ENCODE results near the gene TCAP. TPM values are rescaled to one million over a fixed set of nuclear protein-coding genes. Genes with fewer than 3 reads are reported as not detected.

TCAP gene
- total RNA-seq, 1 donor from 2014 or later: 0.19 TPM

DNA sequence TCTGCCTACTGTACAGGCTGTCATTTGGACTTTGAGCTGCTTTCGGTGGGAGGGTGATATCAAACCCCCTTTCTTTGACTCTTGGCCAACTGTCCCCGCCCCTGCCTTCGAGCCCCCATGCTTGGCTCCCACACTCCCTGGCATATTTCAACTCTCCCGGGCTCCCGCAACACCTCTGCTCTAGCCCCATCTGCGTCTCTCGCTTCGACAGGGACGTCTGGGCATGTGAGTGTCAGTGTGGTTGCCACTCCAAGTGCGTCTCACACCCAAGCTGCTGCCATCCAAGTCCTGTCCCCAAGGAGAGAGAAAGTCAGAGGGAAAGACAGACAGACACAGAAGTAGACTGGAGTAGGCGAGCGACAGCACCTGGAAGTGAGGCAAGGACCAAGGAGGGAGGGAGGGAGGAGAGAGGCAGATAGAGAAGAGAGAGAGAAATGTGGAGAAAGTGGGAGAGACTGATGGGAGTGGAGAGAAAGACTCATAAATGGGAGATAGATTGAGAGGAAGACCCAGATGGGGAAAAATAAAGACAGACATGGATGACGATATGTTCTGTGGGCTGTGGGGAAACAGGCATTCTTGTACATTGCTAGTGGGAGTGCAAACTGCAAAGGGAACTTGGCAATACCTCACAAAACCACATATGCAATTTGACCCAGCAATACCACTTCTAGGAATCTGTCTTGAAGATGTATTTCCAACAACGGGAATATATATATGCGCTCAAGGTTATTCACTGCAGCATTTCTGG is 16.4 kb upstream of the TCAP start:
- no peak overlapping the region for H3K27ac ChIP-seq

DNA sequence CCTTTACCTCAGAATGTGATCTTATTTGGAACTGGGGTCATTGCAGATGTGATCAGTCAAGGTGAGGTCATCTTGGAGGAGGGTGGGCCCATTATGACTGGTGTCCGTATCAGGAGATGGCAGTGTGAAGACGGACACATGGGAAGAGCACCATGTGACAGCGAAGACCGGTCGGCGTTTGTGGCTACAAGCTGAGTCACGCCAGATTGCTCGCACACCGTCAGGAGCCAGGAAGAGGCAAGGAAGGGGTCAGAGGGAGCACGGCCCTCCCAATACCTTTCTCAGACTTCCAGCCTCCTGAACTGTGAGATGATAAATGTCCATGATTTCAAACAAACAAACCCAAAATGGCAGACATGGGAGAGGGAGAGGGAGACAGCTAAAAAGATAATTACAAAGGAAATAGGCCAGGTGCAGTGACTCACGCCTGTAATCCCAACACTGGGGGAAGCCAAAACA is 15.0 kb upstream of the TCAP start:
- Histone ChIP-seq H4K20me1 (ENCODE audit: low read depth) (peaks cover 25% of the 10 kb centered on the region), H2AFZ (replicated peaks) (no peak overlapping the region), H3K79me2 (ENCODE audit: low read depth) (peaks cover 33% of the 10 kb centered on the region), H3K36me3 (no peaks in the 10 kb centered on the region), H3K9ac (no peak overlapping the region), H3F3A (ENCODE audit: low read depth) (peaks cover 27% of the 10 kb centered on the region), H3K9me3 (ENCODE audit: low read depth) (no peaks in the 10 kb centered on the region), H3K4me3 (no peak overlapping the region), H3K27ac (no peak overlapping the region), H3K27me3 (no peaks in the 10 kb centered on the region), H3K4me1 (peaks cover 31% of the 10 kb centered on the region), H3K4me2 (no peak overlapping the region)
- DNase-seq (ENCODE audit: low spot score): no peak
- TF ChIP-seq CTCF (IDR thresholded peaks at IDR 0.05): no peak
- TF ChIP-seq EZH2phosphoT487 (IDR thresholded peaks at IDR 0.05): no peak
- TF ChIP-seq EZH2 (IDR thresholded peaks at IDR 0.05): no peak
- peak overlapping the region; percentile 17 for H3K4me3 Mint-ChIP-seq
- H3K9me3 Mint-ChIP-seq: no peaks in the 10 kb centered on the region
- peaks cover 52% of the 10 kb centered on the region for H3K4me1 Mint-ChIP-seq
- H3K27ac Mint-ChIP-seq: peak overlapping the region; percentile 24
- H3K36me3 Mint-ChIP-seq: peaks cover 12% of the 10 kb centered on the region
- no peaks in the 10 kb centered on the region for H3K27me3 Mint-ChIP-seq (ENCODE audit: insufficient read depth, low read depth)

More for the DNA sequence above, 16.4 kb upstream of the TCAP start:
- H3K4me3 Mint-ChIP-seq: no peak overlapping the region
- Histone ChIP-seq H3K4me1 (peaks cover 34% of the 10 kb centered on the region), H2AFZ (replicated peaks) (no peak overlapping the region), H3K79me2 (ENCODE audit: low read depth) (peaks cover 32% of the 10 kb centered on the region), H4K20me1 (ENCODE audit: low read depth) (peaks cover 30% of the 10 kb centered on the region), H3K9ac (no peak overlapping the region), H3K4me2 (no peak overlapping the region), H3K36me3 (no peaks in the 10 kb centered on the region), H3K9me3 (ENCODE audit: low read depth) (no peaks in the 10 kb centered on the region), H3K27me3 (no peaks in the 10 kb centered on the region), H3F3A (ENCODE audit: low read depth) (peaks cover 36% of the 10 kb centered on the region), H3K4me3 (no peak overlapping the region)
- H3K27me3 Mint-ChIP-seq (ENCODE audit: insufficient read depth, low read depth): no peaks in the 10 kb centered on the region
- H3K27ac Mint-ChIP-seq: no peak overlapping the region
- H3K9me3 Mint-ChIP-seq: no peaks in the 10 kb centered on the region
- DNase-seq (ENCODE audit: low spot score): no peak
- H3K36me3 Mint-ChIP-seq: peaks cover 7% of the 10 kb centered on the region
- TF ChIP-seq CTCF (IDR thresholded peaks at IDR 0.05) (no peak), EZH2 (IDR thresholded peaks at IDR 0.05) (no peak), EZH2phosphoT487 (IDR thresholded peaks at IDR 0.05) (no peak)
- H3K4me1 Mint-ChIP-seq: peaks cover 51% of the 10 kb centered on the region

GRCh38 chr17:39651923-39652586 is 13.1 kb upstream of the TCAP start:
- Histone ChIP-seq H3K36me3 (no peaks in the 10 kb centered on the region), H3K4me3 (peak overlapping the region; percentile 11), H3K4me2 (peak overlapping the region; percentile 79), H3K27me3 (no peaks in the 10 kb centered on the region), H3K27ac (peak overlapping the region; percentile 86), H3K9me3 (ENCODE audit: low read depth) (no peaks in the 10 kb centered on the region), H3F3A (ENCODE audit: low read depth) (peaks cover 24% of the 10 kb centered on the region), H3K9ac (no peak overlapping the region), H3K4me1 (peaks cover 29% of the 10 kb centered on the region), H3K79me2 (ENCODE audit: low read depth) (peaks cover 22% of the 10 kb centered on the region), H2AFZ (replicated peaks) (no peak overlapping the region), H4K20me1 (ENCODE audit: low read depth) (peaks cover 26% of the 10 kb centered on the region)
- TF ChIP-seq EZH2phosphoT487 (IDR thresholded peaks at IDR 0.05) (no peak), EZH2 (IDR thresholded peaks at IDR 0.05) (no peak), CTCF (IDR thresholded peaks at IDR 0.05) (no peak)
- H3K27ac Mint-ChIP-seq: peak overlapping the region; percentile 100
- no peak for DNase-seq (ENCODE audit: low spot score)
- peak overlapping the region; percentile 76 for H3K4me3 Mint-ChIP-seq
- H3K4me1 Mint-ChIP-seq: peaks cover 54% of the 10 kb centered on the region
- H3K9me3 Mint-ChIP-seq: no peaks in the 10 kb centered on the region
- peaks cover 15% of the 10 kb centered on the region for H3K36me3 Mint-ChIP-seq
- H3K27me3 Mint-ChIP-seq (ENCODE audit: insufficient read depth, low read depth): no peaks in the 10 kb centered on the region

Measured in neural progenitor cell (in vitro differentiated cells).